Measurements from ENCODE around the gene SV2B.

GRCh38 chr15:91348752-91349500 is 248.9 kb downstream of the SV2B start:
- TF ChIP-seq CTCF (IDR thresholded peaks at IDR 0.05; ENCODE audit: insufficient read depth, low read depth, low read length) (no peak), EZH2 (IDR thresholded peaks at IDR 0.05; ENCODE audit: insufficient read depth, low read length) (no peak)

Data from astrocyte (in vitro differentiated cells and primary cell).